Fibroblast of lung (primary cell): ENCODE data around the gene URB1. TPM values are rescaled to one million over a fixed set of nuclear protein-coding genes. Genes with fewer than 3 reads are reported as not detected.

Source experiments
- DNase-seq, 2 donors: peaks; one replicate each; pipeline versions ENCODE4 v3.0.0 to v3.0.0-alpha.2; 2010; ENCODE audit warnings: low read depth in 2 of 2
- H2AFZ ChIP-seq: 2 replicates; pipeline ENCODE4 v1.5.1; 2012; ENCODE audit warnings: low read length, control low read depth, inconsistent platforms
- H3K27ac ChIP-seq: 2 replicates; pipeline ENCODE4 v1.5.1; 2011; ENCODE audit warnings: low read length, control low read depth; ENCODE audit not compliant: insufficient read depth
- H3K27me3 ChIP-seq: 2 replicates; pipeline ENCODE4 v1.5.1; 2011; ENCODE audit warnings: mild to moderate bottlenecking, low read length; ENCODE audit not compliant: control insufficient read depth, insufficient read depth
- H3K36me3 ChIP-seq: 2 replicates; pipeline ENCODE4 v1.5.1; 2011; ENCODE audit warnings: low read length; ENCODE audit not compliant: control insufficient read depth, insufficient read depth
- H3K4me1 ChIP-seq: 2 replicates; pipeline ENCODE4 v1.5.1; 2011; ENCODE audit warnings: low read length; ENCODE audit not compliant: control insufficient read depth, insufficient read depth; ENCODE audit errors: extremely low read depth
- H3K4me2 ChIP-seq: 2 replicates; pipeline ENCODE4 v1.5.1; 2011; ENCODE audit warnings: low read length, control low read depth; ENCODE audit not compliant: insufficient read depth; ENCODE audit errors: extremely low read depth
- H3K4me3 ChIP-seq, 4 experiments: fragments of 200-600 bp in 1 of 4; sonication (generic) in 1 of 4; replicated peaks in 1 of 4; 2 replicates each; pipeline ENCODE4 v1.5.1; 2011 to 2016; ENCODE audit warnings: low read length in 4 of 4, low read depth in 3 of 4, mild to moderate bottlenecking in 3 of 4, control low read depth in 2 of 4, inconsistent platforms in 1 of 4, mixed read lengths in 1 of 4; ENCODE audit not compliant: insufficient read depth in 1 of 4; ENCODE audit errors: control extremely low read depth in 1 of 4
- H3K79me2 ChIP-seq: 2 replicates; pipeline ENCODE4 v1.5.1; 2012; ENCODE audit warnings: mild to moderate bottlenecking, low read length, inconsistent platforms; ENCODE audit not compliant: control insufficient read depth, insufficient read depth
- H3K9ac ChIP-seq: 2 replicates; pipeline ENCODE4 v1.5.1; 2011; ENCODE audit warnings: mild to moderate bottlenecking, low read length, control low read depth; ENCODE audit not compliant: insufficient read depth
- H3K9me3 ChIP-seq: 2 replicates; pipeline ENCODE4 v1.5.1; 2012; ENCODE audit warnings: low read depth, low read length; ENCODE audit not compliant: control insufficient read depth, insufficient read depth
- H4K20me1 ChIP-seq: 2 replicates; pipeline ENCODE4 v1.5.1; 2011; ENCODE audit warnings: low read length; ENCODE audit not compliant: control insufficient read depth, insufficient read depth; ENCODE audit errors: extremely low read depth
- CTCF ChIP-seq, 2 donors: IDR thresholded peaks in 1 of 2; conservative IDR thresholded peaks in 1 of 2; 1 replicate in 1 of 2; 2 replicates in 1 of 2; pipeline ENCODE4 v1.5.1; 2011 to 2012; ENCODE audit warnings: low read length in 2 of 2, control low read depth in 1 of 2, inconsistent platforms in 1 of 2, low read depth in 1 of 2, mild to moderate bottlenecking in 1 of 2
- EZH2 ChIP-seq: IDR thresholded peaks from 2 replicates; pipeline ENCODE4 v1.5.1; 2012; ENCODE audit warnings: low read length, control low read depth, mild to moderate bottlenecking; ENCODE audit errors: missing control alignments
- polyA plus RNA-seq, 2 donors: library from polyadenylated mRNA; depleted of rRNA in 1 of 2; stranded (reverse) in 1 of 2; unstranded in 1 of 2; fragments of >200 nt; gene quantifications; 2 replicates each; pipeline ENCODE4 v1.2.1, GENCODE V29; 2011 to 2012; ENCODE audit warnings: missing spikeins in 1 of 2
- total RNA-seq: library from RNA; depleted of rRNA; stranded (reverse); fragments of >200 nt; gene quantifications from 2 replicates; pipeline ENCODE4 v1.2.1, GENCODE V29; 2014

The URB1 gene
- total and polyA plus RNA-seq, 2 donors (not counting 1 experiment from before 2014, with no cell fraction given), result 4.3 to 17.7 TPM

- DNase-seq, result peak; percentile 68 to 84
- TF ChIP-seq CTCF (conservative IDR thresholded peaks at IDR 0.05 in 1 of 2, IDR thresholded peaks at IDR 0.05 in 1 of 2; ENCODE audit: low read depth in 1 of 2, low read length in 2 of 2) (no peak), EZH2 (no peak)
- Histone ChIP-seq H4K20me1 (no peaks in the 10 kb centered on the region), H3K27ac (peak overlapping the region; percentile 87), H3K79me2 (no peaks in the 10 kb centered on the region), H2AFZ (peak overlapping the region; percentile 75), H3K9me3 (no peaks in the 10 kb centered on the region), H3K36me3 (no peaks in the 10 kb centered on the region), H3K9ac (peak overlapping the region; percentile 83), H3K27me3 (no peaks in the 10 kb centered on the region), H3K4me2 (peak overlapping the region; percentile 98), H3K4me1 (no peaks in the 10 kb centered on the region), H3K4me3 (peak overlapping the region; percentile 69 to 83 (median 76))
Measured at GRCh38 chr21:32411350-32412161, 18.7 kb upstream of the URB1 start.

GRCh38 chr21:32410916-32411315 is 18.1 kb upstream of the URB1 start:
- H3K9ac ChIP-seq, result no peak overlapping the region
- no peaks in the 10 kb centered on the region for H4K20me1 ChIP-seq
- H3K9me3 ChIP-seq, result no peaks in the 10 kb centered on the region
- H3K4me1 ChIP-seq, result no peaks in the 10 kb centered on the region
- no peaks in the 10 kb centered on the region for H3K27me3 ChIP-seq
- H3K36me3 ChIP-seq, result no peaks in the 10 kb centered on the region
- H3K4me3 ChIP-seq, result peak overlapping the region; percentile 69 to 83 (median 76)
- no peak overlapping the region for H2AFZ ChIP-seq
- H3K4me2 ChIP-seq, result peak overlapping the region; percentile 98
- H3K79me2 ChIP-seq, result no peaks in the 10 kb centered on the region
- H3K27ac ChIP-seq, result no peak overlapping the region
- TF ChIP-seq CTCF (conservative IDR thresholded peaks at IDR 0.05 in 1 of 2, IDR thresholded peaks at IDR 0.05 in 1 of 2; ENCODE audit: low read depth in 1 of 2, low read length in 2 of 2) (no peak), EZH2 (no peak)
- DNase-seq, result no peak

GRCh38 chr21:32410291-32410690 is 17.5 kb upstream of the URB1 start:
- no peaks in the 10 kb centered on the region for H3K79me2 ChIP-seq
- no peak for TF ChIP-seq CTCF (conservative IDR thresholded peaks at IDR 0.05 in 1 of 2, IDR thresholded peaks at IDR 0.05 in 1 of 2; ENCODE audit: low read depth in 1 of 2, low read length in 2 of 2)
- TF ChIP-seq EZH2, result no peak
- DNase-seq, result no peak
- H3K27ac ChIP-seq, result no peak overlapping the region
- H4K20me1 ChIP-seq, result no peaks in the 10 kb centered on the region
- no peak overlapping the region for H3K4me2 ChIP-seq
- no peaks in the 10 kb centered on the region for H3K9me3 ChIP-seq
- H3K27me3 ChIP-seq, result no peaks in the 10 kb centered on the region
- H3K4me3 ChIP-seq, result no peak overlapping the region
- no peaks in the 10 kb centered on the region for H3K36me3 ChIP-seq
- H3K9ac ChIP-seq, result no peak overlapping the region
- no peak overlapping the region for H2AFZ ChIP-seq
- H3K4me1 ChIP-seq, result no peaks in the 10 kb centered on the region
